Suprapubic skin (tissue), 4 donors: ENCODE results near the gene CTDNEP1.

Experiments
- EP300 ChIP-seq: sonication (generic); formaldehyde crosslinking; IDR thresholded peaks from one replicate; pipeline ENCODE4 v1.6.1; 2017; ENCODE audit warnings: antibody characterized with exemption
- POLR2A ChIP-seq, 2 donors: fragments of 450-650 bp; IDR thresholded peaks; one replicate each; pipeline ENCODE4 v1.6.1; 2017; ENCODE audit warnings: antibody characterized with exemption in 2 of 2, mild to moderate bottlenecking in 2 of 2, moderate library complexity in 2 of 2
- POLR2AphosphoS5 ChIP-seq, 3 donors: sonication (generic); formaldehyde crosslinking; IDR thresholded peaks; one replicate each; pipeline ENCODE4 v1.6.1; 2017; ENCODE audit warnings: antibody characterized with exemption in 3 of 3
- TF ChIP-seq, protein P1 (sequence below), 2 donors: fragments of 200-600 bp in 1 of 2; fragments of 450-650 bp in 1 of 2; sonication (generic) in 1 of 2; IDR thresholded peaks; one replicate each; pipeline ENCODE4 v1.5.1; 2016 to 2019; ENCODE audit warnings: antibody characterized with exemption in 2 of 2, mild to moderate bottlenecking in 1 of 2, moderate library complexity in 1 of 2

GRCh38 chr17:7281074-7281952 is 29.8 kb upstream of the CTDNEP1 start, which contains the start of gene SLC2A4:
- TF ChIP-seq, protein P1, sequence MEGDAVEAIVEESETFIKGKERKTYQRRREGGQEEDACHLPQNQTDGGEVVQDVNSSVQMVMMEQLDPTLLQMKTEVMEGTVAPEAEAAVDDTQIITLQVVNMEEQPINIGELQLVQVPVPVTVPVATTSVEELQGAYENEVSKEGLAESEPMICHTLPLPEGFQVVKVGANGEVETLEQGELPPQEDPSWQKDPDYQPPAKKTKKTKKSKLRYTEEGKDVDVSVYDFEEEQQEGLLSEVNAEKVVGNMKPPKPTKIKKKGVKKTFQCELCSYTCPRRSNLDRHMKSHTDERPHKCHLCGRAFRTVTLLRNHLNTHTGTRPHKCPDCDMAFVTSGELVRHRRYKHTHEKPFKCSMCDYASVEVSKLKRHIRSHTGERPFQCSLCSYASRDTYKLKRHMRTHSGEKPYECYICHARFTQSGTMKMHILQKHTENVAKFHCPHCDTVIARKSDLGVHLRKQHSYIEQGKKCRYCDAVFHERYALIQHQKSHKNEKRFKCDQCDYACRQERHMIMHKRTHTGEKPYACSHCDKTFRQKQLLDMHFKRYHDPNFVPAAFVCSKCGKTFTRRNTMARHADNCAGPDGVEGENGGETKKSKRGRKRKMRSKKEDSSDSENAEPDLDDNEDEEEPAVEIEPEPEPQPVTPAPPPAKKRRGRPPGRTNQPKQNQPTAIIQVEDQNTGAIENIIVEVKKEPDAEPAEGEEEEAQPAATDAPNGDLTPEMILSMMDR (IDR thresholded peaks at IDR 0.05), result no peak
- TF ChIP-seq POLR2A (IDR thresholded peaks at IDR 0.05), result no peak
- TF ChIP-seq EP300, result no peak
- no peak for TF ChIP-seq POLR2AphosphoS5 (IDR thresholded peaks at IDR 0.05)
